ENCODE measurements around the gene XAGE2. TPM values are rescaled to one million over a fixed set of nuclear protein-coding genes. Genes with fewer than 3 reads are reported as not detected.

XAGE2 gene
- polyA plus RNA-seq, 1 experiment: not detected

GRCh38 chrX:52410439-52411394 is 41.9 kb downstream of the XAGE2 start:
- no peak for TF ChIP-seq CTCF (IDR thresholded peaks at IDR 0.05; ENCODE audit: low read depth, low read length)
- CTCF ChIA-PET: no interaction called here
- no peak for DNase-seq (ENCODE audit: low read depth, low spot score)
- H3K4me3 ChIP-seq (ENCODE audit: low read depth, low read length): no peak overlapping the region
- POLR2A ChIA-PET: no interaction called here
- no peaks in the 10 kb centered on the region for H3K27me3 ChIP-seq (ENCODE audit: control insufficient read depth, insufficient read depth, low read length)
- no peak overlapping the region for H3K27ac ChIP-seq (ENCODE audit: low read depth, low read length)
- H3K9me3 ChIP-seq (ENCODE audit: control insufficient read depth, insufficient read depth, low read length): no peaks in the 10 kb centered on the region

GRCh38 chrX:52415304-52415703 is 46.5 kb downstream of the XAGE2 start:
- POLR2A ChIA-PET: no interaction called here
- no peak for DNase-seq (ENCODE audit: low read depth, low spot score)

DNA sequence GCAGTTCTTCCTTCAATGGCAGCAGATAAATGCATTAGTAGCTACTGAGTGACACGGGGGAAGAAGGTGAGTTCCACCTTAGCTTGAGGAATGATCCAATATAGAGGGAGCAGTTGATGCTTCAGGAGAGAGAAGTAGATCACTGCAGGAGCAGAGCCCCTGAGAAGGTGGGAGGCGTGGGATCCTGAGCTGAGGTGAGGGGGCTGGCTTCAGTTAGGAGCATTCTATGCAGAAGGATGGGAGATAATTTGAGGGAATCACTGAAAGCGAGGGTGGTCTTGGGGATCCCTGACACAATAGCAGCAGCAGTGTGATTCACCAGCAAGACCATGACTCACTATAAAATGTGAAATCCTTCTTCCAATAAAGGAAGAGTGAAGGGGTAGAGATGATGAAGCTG is 48.0 kb downstream of the XAGE2 start:
- DNase-seq (ENCODE audit: low read depth, low spot score): no peak
- H3K27me3 ChIP-seq (ENCODE audit: control insufficient read depth, insufficient read depth, low read length): no peaks in the 10 kb centered on the region

More at GRCh38 chrX:52415304-52415703, 46.5 kb downstream of the XAGE2 start:
- Histone ChIP-seq H3K27ac (ENCODE audit: low read depth, low read length) (no peak overlapping the region), H3K9me3 (ENCODE audit: control insufficient read depth, insufficient read depth, low read length) (no peaks in the 10 kb centered on the region), H3K27me3 (ENCODE audit: control insufficient read depth, insufficient read depth, low read length) (no peaks in the 10 kb centered on the region), H3K4me3 (ENCODE audit: low read depth, low read length) (no peak overlapping the region)
- TF ChIP-seq CTCF (IDR thresholded peaks at IDR 0.05; ENCODE audit: low read depth, low read length): no peak
- CTCF ChIA-PET: no interaction called here

DNA sequence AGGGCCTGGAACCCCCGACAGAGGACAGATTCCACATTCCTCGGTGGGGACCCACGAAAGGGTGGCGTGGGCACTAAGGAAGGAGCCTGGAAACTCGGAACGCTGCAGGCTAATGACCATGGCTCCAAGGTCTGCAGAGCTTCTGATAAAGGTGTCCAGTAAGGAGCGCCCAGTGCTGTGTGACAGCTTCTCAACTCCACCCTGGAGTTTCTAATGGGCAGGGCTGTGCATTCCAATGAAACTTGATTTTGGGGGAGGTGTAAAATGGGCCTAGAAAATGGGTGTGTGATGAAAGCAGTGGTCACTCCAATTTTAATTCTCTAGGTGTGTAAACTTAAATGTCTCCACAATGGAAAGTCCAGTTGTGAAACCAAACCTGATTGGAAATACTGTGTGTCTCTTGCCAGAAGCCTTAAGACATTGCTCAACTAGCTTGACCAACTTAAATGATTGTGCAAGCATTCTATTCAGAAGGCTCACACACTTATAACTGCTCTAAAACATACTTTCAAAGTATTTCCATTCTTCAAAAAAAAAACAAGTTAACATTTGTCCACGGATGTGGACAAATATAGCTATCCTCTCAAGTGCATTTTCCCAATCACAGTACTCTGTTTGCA is 52.1 kb downstream of the XAGE2 start:
- no peak overlapping the region for H3K27ac ChIP-seq (ENCODE audit: low read depth, low read length)
- ChIA-PET POLR2A (no interaction called here), CTCF (no interaction called here)
- DNase-seq (ENCODE audit: low read depth, low spot score): no peak
- H3K27me3 ChIP-seq (ENCODE audit: control insufficient read depth, insufficient read depth, low read length): no peaks in the 10 kb centered on the region
- TF ChIP-seq CTCF (IDR thresholded peaks at IDR 0.05; ENCODE audit: low read depth, low read length): no peak
- H3K4me3 ChIP-seq (ENCODE audit: low read depth, low read length): no peak overlapping the region
- H3K9me3 ChIP-seq (ENCODE audit: control insufficient read depth, insufficient read depth, low read length): no peaks in the 10 kb centered on the region

More for the DNA sequence above, 48.0 kb downstream of the XAGE2 start:
- ChIA-PET POLR2A (no interaction called here), CTCF (no interaction called here)
- Histone ChIP-seq H3K9me3 (ENCODE audit: control insufficient read depth, insufficient read depth, low read length) (no peaks in the 10 kb centered on the region), H3K4me3 (ENCODE audit: low read depth, low read length) (no peak overlapping the region), H3K27ac (ENCODE audit: low read depth, low read length) (no peak overlapping the region)
- TF ChIP-seq CTCF (IDR thresholded peaks at IDR 0.05; ENCODE audit: low read depth, low read length): no peak

GRCh38 chrX:52422884-52423283 is 54.1 kb downstream of the XAGE2 start:
- peak; percentile 16 for DNase-seq (ENCODE audit: low read depth, low spot score)
- POLR2A ChIA-PET: no interaction called here
- no peaks in the 10 kb centered on the region for H3K9me3 ChIP-seq (ENCODE audit: control insufficient read depth, insufficient read depth, low read length)
- peak overlapping the region; percentile 31 for H3K27ac ChIP-seq (ENCODE audit: low read depth, low read length)
- H3K27me3 ChIP-seq (ENCODE audit: control insufficient read depth, insufficient read depth, low read length): no peaks in the 10 kb centered on the region
- H3K4me3 ChIP-seq (ENCODE audit: low read depth, low read length): no peak overlapping the region
- CTCF ChIA-PET: no interaction called here
- TF ChIP-seq CTCF (IDR thresholded peaks at IDR 0.05; ENCODE audit: low read depth, low read length): no peak

All from AG04450 (cell line).